ENCODE results near the gene SETD4. TPM values are rescaled to one million over a fixed set of nuclear protein-coding genes. Genes with fewer than 3 reads are reported as not detected.

The SETD4 gene
- total and polyA plus RNA-seq, 2 of the 13 experiments (the other 11 are each of a cell fraction or from before 2014, with no cell fraction given), result 7.1 to 14.4 TPM

DNA sequence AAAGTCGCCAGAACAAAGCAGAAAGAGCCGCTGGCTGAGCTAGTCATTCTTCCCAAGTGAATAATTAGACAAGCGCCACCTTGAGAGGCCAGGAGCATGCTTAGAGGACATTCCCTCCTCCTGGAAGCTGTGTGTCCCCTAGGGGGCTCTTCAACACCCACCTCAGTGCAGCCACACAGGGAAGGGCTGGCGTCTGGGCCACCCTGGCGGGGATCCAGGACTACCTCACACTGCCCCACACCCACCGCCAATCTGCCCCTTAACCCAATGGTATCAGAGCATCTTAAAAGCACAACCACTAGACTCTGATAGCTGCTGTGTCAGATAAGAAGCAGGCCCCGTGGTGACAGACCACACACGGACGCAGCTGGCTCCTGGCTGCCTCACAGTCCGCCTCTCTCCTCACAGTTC is 24.9 kb downstream of the SETD4 start:
- H3K9me3 ChIP-seq (ENCODE audit: low read length), result no peaks in the 10 kb centered on the region
- ChIA-PET CTCF (ENCODE audit: low intra/inter-chr PET ratio, low total read pairs) (no interaction called here), POLR2A (no interaction called here)
- H3K79me2 ChIP-seq (ENCODE audit: insufficient read depth, low read length), result no peaks in the 10 kb centered on the region
- H2AFZ ChIP-seq (ENCODE audit: low read length), result no peak overlapping the region
- peaks cover 10% of the 10 kb centered on the region; the same call in 1 of the 2 replicates for H3K4me1 ChIP-seq (ENCODE audit: insufficient read depth, low read length)
- intact Hi-C loops (cut with micrococcal nuclease; ENCODE audit: unreplicated experiment) (no loop called here), in situ Hi-C loops (cut with HindIII; ENCODE audit: extremely low pct_ligation_motif_present, low pct_unique_long_range_greater_than_20kb) (no loop called here)
- no peak overlapping the region for H3K9ac ChIP-seq (ENCODE audit: insufficient read depth, low read depth, low read length)
- WGBS (ENCODE audit: low lambda C conversion rate), result 94% methylated on average over 6 of the region's 10 CpGs
- peak; percentile 52 for ATAC-seq
- no peak for TF ChIP-seq GATAD2A (CRISPR knock-in tag; IDR thresholded peaks at IDR 0.05)
- TF ChIP-seq, protein P1, sequence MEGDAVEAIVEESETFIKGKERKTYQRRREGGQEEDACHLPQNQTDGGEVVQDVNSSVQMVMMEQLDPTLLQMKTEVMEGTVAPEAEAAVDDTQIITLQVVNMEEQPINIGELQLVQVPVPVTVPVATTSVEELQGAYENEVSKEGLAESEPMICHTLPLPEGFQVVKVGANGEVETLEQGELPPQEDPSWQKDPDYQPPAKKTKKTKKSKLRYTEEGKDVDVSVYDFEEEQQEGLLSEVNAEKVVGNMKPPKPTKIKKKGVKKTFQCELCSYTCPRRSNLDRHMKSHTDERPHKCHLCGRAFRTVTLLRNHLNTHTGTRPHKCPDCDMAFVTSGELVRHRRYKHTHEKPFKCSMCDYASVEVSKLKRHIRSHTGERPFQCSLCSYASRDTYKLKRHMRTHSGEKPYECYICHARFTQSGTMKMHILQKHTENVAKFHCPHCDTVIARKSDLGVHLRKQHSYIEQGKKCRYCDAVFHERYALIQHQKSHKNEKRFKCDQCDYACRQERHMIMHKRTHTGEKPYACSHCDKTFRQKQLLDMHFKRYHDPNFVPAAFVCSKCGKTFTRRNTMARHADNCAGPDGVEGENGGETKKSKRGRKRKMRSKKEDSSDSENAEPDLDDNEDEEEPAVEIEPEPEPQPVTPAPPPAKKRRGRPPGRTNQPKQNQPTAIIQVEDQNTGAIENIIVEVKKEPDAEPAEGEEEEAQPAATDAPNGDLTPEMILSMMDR (CRISPR knock-in tag; IDR thresholded peaks at IDR 0.05), result 0 out of 2 replicates have a peak, but pooled peaks have one; percentile 11
- peaks cover 12 to 27% of the 10 kb centered on the region in 2 experiments; a peak in 4 of 5 replicates for H3K36me3 ChIP-seq (replicated peaks in 1 of 2; ENCODE audit: control insufficient read depth in 1 of 2, insufficient read depth in 2 of 2, low read length in 2 of 2)
- DNase-seq (ENCODE audit: low spot score), result no peak
- H4K20me1 ChIP-seq (ENCODE audit: insufficient read depth, low read length), result no peaks in the 10 kb centered on the region
- H3K27me3 ChIP-seq (ENCODE audit: control insufficient read depth in 1 of 2, insufficient read depth in 2 of 2, low read length in 2 of 2), result no peaks in the 10 kb centered on the region
- H3K4me3 ChIP-seq (replicated peaks in 1 of 3; ENCODE audit: insufficient read depth in 1 of 3, low read depth in 2 of 3, low read length in 3 of 3), result no peak overlapping the region
- no TSS peak for BruUV-seq (replicated peaks)
- H3K27ac ChIP-seq (ENCODE audit: extremely low read length, insufficient read depth, low read length), result peak overlapping the region; percentile 36
- FAIRE-seq, result no peak
- no peak overlapping the region for H3K4me2 ChIP-seq (ENCODE audit: low read depth, low read length)

DNA sequence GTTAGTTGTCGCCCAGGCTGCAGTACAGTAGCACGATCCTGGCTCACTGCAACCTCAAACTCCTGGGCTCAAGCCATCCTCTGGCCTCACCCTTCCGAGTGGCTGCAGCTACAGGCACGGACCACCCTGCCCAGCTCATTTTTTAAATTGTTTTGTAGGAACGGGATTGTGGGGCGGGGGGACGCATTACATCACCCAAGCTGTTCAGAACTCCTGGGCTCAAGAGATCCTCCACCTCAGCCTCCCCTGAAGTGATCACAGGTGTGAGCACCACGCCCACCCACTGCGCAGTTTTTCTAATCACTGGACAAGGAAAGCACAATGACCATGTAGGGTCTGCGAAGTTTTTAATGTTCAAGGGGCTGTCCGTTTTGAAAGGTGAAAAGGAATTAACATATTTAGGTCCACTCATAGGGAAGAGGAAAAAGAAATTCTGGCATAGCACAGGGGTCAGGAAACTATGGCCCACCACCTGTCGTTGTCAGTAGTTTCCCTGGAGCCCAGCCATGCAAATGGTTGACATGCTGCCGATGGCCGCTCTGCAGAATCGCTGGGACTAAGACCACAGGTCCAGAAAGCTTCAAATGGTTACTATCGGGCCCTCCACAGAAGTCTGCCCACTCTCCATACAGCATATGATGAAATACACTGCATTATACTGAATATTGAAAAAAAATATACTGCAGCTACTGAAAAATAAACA is 26.0 kb downstream of the SETD4 start:
- no peak overlapping the region for H3K4me2 ChIP-seq (ENCODE audit: low read depth, low read length)
- ATAC-seq, result no peak
- 86% methylated on average over 16 of the region's 16 CpGs for WGBS (ENCODE audit: low lambda C conversion rate)
- intact Hi-C loops (cut with micrococcal nuclease; ENCODE audit: unreplicated experiment) (no loop called here), in situ Hi-C loops (cut with HindIII; ENCODE audit: extremely low pct_ligation_motif_present, low pct_unique_long_range_greater_than_20kb) (no loop called here)
- H3K79me2 ChIP-seq (ENCODE audit: insufficient read depth, low read length), result no peaks in the 10 kb centered on the region
- H3K27me3 ChIP-seq (ENCODE audit: control insufficient read depth in 1 of 2, insufficient read depth in 2 of 2, low read length in 2 of 2), result no peaks in the 10 kb centered on the region
- no peak overlapping the region for H3K4me3 ChIP-seq (replicated peaks in 1 of 3; ENCODE audit: insufficient read depth in 1 of 3, low read depth in 2 of 3, low read length in 3 of 3)
- H3K27ac ChIP-seq (ENCODE audit: extremely low read length, insufficient read depth, low read length), result no peak overlapping the region
- no peak overlapping the region for H2AFZ ChIP-seq (ENCODE audit: low read length)
- POLR2A ChIA-PET, result no interaction called here
- no peaks in the 10 kb centered on the region for H4K20me1 ChIP-seq (ENCODE audit: insufficient read depth, low read length)
- no peak overlapping the region for H3K9ac ChIP-seq (ENCODE audit: insufficient read depth, low read depth, low read length)
- no peaks in the 10 kb centered on the region for H3K9me3 ChIP-seq (ENCODE audit: low read length)
- CTCF ChIA-PET (ENCODE audit: low intra/inter-chr PET ratio, low total read pairs), result no interaction called here
- peaks cover 8 to 27% of the 10 kb centered on the region in 2 experiments; a peak in 4 of 5 replicates for H3K36me3 ChIP-seq (replicated peaks in 1 of 2; ENCODE audit: control insufficient read depth in 1 of 2, insufficient read depth in 2 of 2, low read length in 2 of 2)
- peaks cover 10% of the 10 kb centered on the region; the same call in 1 of the 2 replicates for H3K4me1 ChIP-seq (ENCODE audit: insufficient read depth, low read length)
- no peak for FAIRE-seq
- no TSS peak for BruUV-seq (replicated peaks)
- DNase-seq (ENCODE audit: low spot score), result no peak
- TF ChIP-seq, protein P2, sequence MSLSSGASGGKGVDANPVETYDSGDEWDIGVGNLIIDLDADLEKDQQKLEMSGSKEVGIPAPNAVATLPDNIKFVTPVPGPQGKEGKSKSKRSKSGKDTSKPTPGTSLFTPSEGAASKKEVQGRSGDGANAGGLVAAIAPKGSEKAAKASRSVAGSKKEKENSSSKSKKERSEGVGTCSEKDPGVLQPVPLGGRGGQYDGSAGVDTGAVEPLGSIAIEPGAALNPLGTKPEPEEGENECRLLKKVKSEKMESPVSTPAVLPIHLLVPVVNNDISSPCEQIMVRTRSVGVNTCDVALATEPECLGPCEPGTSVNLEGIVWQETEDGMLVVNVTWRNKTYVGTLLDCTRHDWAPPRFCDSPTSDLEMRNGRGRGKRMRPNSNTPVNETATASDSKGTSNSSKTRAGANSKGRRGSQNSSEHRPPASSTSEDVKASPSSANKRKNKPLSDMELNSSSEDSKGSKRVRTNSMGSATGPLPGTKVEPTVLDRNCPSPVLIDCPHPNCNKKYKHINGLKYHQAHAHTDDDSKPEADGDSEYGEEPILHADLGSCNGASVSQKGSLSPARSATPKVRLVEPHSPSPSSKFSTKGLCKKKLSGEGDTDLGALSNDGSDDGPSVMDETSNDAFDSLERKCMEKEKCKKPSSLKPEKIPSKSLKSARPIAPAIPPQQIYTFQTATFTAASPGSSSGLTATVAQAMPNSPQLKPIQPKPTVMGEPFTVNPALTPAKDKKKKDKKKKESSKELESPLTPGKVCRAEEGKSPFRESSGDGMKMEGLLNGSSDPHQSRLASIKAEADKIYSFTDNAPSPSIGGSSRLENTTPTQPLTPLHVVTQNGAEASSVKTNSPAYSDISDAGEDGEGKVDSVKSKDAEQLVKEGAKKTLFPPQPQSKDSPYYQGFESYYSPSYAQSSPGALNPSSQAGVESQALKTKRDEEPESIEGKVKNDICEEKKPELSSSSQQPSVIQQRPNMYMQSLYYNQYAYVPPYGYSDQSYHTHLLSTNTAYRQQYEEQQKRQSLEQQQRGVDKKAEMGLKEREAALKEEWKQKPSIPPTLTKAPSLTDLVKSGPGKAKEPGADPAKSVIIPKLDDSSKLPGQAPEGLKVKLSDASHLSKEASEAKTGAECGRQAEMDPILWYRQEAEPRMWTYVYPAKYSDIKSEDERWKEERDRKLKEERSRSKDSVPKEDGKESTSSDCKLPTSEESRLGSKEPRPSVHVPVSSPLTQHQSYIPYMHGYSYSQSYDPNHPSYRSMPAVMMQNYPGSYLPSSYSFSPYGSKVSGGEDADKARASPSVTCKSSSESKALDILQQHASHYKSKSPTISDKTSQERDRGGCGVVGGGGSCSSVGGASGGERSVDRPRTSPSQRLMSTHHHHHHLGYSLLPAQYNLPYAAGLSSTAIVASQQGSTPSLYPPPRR (CRISPR knock-in tag; IDR thresholded peaks at IDR 0.05; ENCODE audit: borderline replicate concordance), result no peak
- TF ChIP-seq SP140L (CRISPR knock-in tag; IDR thresholded peaks at IDR 0.05; ENCODE audit: borderline replicate concordance) (no peak), ZNF713 (CRISPR knock-in tag; IDR thresholded peaks at IDR 0.05) (no peak), HNRNPL (IDR thresholded peaks at IDR 0.05; ENCODE audit: low read depth, low read length) (no peak), FOXA3 (CRISPR knock-in tag; IDR thresholded peaks at IDR 0.05) (no peak), IRF2 (CRISPR knock-in tag; IDR thresholded peaks at IDR 0.05) (no peak), ZNF749 (CRISPR knock-in tag; IDR thresholded peaks at IDR 0.05; ENCODE audit: borderline replicate concordance) (no peak), KLF15 (CRISPR knock-in tag; IDR thresholded peaks at IDR 0.05; ENCODE audit: borderline replicate concordance) (no peak), BHLHE40 (IDR thresholded peaks at IDR 0.05; ENCODE audit: low read length) (no peak), ZNF20 (CRISPR knock-in tag; IDR thresholded peaks at IDR 0.05) (no peak)

Measured in HepG2 (cell line).